ENCODE data around the gene PTPRN2. TPM values are rescaled to one million over a fixed set of nuclear protein-coding genes. Genes with fewer than 3 reads are reported as not detected.

PTPRN2 gene
- total RNA-seq, 1 donor from 2014 or later = 15.4 TPM

DNA sequence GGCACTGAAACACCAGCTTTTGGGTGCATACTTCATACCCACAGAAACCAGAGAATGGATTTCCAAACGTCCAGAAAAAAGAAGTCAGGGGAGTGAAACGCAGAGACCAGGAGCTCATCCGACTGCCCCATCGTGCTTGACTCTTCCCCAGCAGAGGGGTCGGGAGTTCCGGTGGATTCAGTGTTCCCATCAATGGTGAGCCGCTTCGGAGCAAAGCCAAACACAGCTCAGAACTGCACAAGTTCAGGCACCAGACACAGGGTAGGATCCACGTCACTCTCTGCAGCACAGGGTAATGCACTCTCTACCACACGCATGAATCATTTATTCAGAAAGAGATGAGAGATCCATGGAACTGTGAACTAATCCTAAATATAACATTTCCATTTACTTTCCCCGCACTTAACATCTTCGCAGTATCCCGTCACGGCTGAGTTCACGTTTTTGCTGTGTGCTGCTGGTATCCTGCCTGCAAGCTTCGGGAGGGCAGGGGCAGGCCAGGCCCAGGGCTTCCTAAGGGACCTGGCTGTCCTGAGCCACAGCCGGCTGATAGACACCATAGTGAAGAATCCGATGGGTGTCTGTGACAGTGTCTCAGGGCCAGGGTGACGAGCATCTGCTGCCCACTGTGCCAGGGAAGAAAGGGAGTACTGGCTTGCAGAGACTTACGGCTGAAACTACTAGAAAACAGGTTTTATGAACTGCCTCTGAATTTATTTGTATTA is 545.3 kb downstream of the PTPRN2 start:
- Mint-ChIP-seq H3K9me3 (no peaks in the 10 kb centered on the region), H3K36me3 (no peaks in the 10 kb centered on the region), H3K4me3 (no peak overlapping the region), H3K4me1 (ENCODE audit: unreplicated experiment) (no peaks in the 10 kb centered on the region), H3K27me3 (no peaks in the 10 kb centered on the region), H3K27ac (no peak overlapping the region)
- DNase-seq (ENCODE audit: extremely low spot score, unreplicated experiment) = no peak
- TF ChIP-seq CTCF (conservative IDR thresholded peaks at IDR 0.05) = no peak

GRCh38 chr7:158040199-158040598 is 547.4 kb downstream of the PTPRN2 start:
- no peak for DNase-seq (ENCODE audit: extremely low spot score, unreplicated experiment)
- no peaks in the 10 kb centered on the region for H3K36me3 Mint-ChIP-seq
- no peak overlapping the region for H3K27ac Mint-ChIP-seq
- no peak overlapping the region for H3K4me3 Mint-ChIP-seq
- no peaks in the 10 kb centered on the region for H3K4me1 Mint-ChIP-seq (ENCODE audit: unreplicated experiment)
- no peaks in the 10 kb centered on the region for H3K27me3 Mint-ChIP-seq
- H3K9me3 Mint-ChIP-seq = no peaks in the 10 kb centered on the region
- TF ChIP-seq CTCF (conservative IDR thresholded peaks at IDR 0.05) = no peak

DNA sequence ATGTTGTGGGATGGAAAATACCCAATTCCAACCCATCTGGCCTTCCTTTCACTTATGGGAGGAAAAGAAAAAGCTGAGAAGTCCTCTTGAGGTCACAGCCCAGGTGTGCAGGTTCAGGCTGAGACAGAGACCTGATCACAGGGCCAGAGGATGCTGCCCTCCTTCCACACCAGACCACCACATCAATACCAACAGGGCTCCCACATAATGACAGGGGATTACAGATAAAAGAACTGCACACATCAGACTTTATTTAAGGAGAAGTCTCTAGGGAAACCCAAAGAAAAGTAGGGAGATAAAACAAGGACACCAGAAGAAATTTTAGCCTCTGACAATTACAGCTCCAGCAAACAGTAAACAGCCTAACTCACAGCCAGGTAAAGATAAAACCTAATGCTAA is 548.4 kb downstream of the PTPRN2 start:
- Mint-ChIP-seq H3K27ac (no peak overlapping the region), H3K36me3 (no peaks in the 10 kb centered on the region), H3K4me1 (ENCODE audit: unreplicated experiment) (no peaks in the 10 kb centered on the region), H3K27me3 (no peaks in the 10 kb centered on the region), H3K4me3 (no peak overlapping the region), H3K9me3 (no peaks in the 10 kb centered on the region)
- no peak for DNase-seq (ENCODE audit: extremely low spot score, unreplicated experiment)
- TF ChIP-seq CTCF (conservative IDR thresholded peaks at IDR 0.05) = no peak

GRCh38 chr7:158037211-158037610 is 550.4 kb downstream of the PTPRN2 start:
- TF ChIP-seq CTCF (conservative IDR thresholded peaks at IDR 0.05) = no peak
- no peaks in the 10 kb centered on the region for H3K27me3 Mint-ChIP-seq
- H3K4me1 Mint-ChIP-seq (ENCODE audit: unreplicated experiment) = peaks cover 9% of the 10 kb centered on the region
- no peak overlapping the region for H3K4me3 Mint-ChIP-seq
- H3K36me3 Mint-ChIP-seq = no peaks in the 10 kb centered on the region
- H3K27ac Mint-ChIP-seq = no peak overlapping the region
- DNase-seq (ENCODE audit: extremely low spot score, unreplicated experiment) = no peak
- H3K9me3 Mint-ChIP-seq = peaks cover 4% of the 10 kb centered on the region

GRCh38 chr7:158035343-158035742 is 552.3 kb downstream of the PTPRN2 start:
- Mint-ChIP-seq H3K36me3 (no peaks in the 10 kb centered on the region), H3K4me1 (ENCODE audit: unreplicated experiment) (peaks cover 11% of the 10 kb centered on the region), H3K4me3 (no peak overlapping the region), H3K9me3 (peaks cover 4% of the 10 kb centered on the region), H3K27me3 (no peaks in the 10 kb centered on the region), H3K27ac (no peak overlapping the region)
- no peak for DNase-seq (ENCODE audit: extremely low spot score, unreplicated experiment)
- no peak for TF ChIP-seq CTCF (conservative IDR thresholded peaks at IDR 0.05)

Data from type B pancreatic cell (in vitro differentiated cells).